ENCODE data around the gene FBXL7.

Gene FBXL7

GRCh38 chr5:15746833-15747232, 246.9 kb downstream of the FBXL7 start:
- TF ChIP-seq CTCF (IDR thresholded peaks at IDR 0.05; ENCODE audit: low read depth, low read length) = no peak
- DNase-seq (ENCODE audit: low read depth in 2 of 2) = peak in 1 of 2 donors; percentile 13
- H3K4me3 ChIP-seq (replicated peaks in 1 of 2; ENCODE audit: low read depth in 2 of 2, low read length in 2 of 2) = no peak overlapping the region

GRCh38 chr5:15748266-15748665, 248.3 kb downstream of the FBXL7 start:
- no peak overlapping the region for H3K4me3 ChIP-seq (replicated peaks in 1 of 2; ENCODE audit: low read depth in 2 of 2, low read length in 2 of 2)
- no peak for DNase-seq (ENCODE audit: low read depth in 2 of 2)
- no peak for TF ChIP-seq CTCF (IDR thresholded peaks at IDR 0.05; ENCODE audit: low read depth, low read length)

- H3K4me3 ChIP-seq (replicated peaks in 1 of 2; ENCODE audit: low read depth in 2 of 2, low read length in 2 of 2) = peak overlapping the region; percentile 30 to 49
- TF ChIP-seq CTCF (IDR thresholded peaks at IDR 0.05; ENCODE audit: low read depth, low read length) = no peak
- DNase-seq (ENCODE audit: low read depth in 2 of 2) = peak; percentile 66 to 74
Observed at GRCh38 chr5:15752663-15753285, 252.8 kb downstream of the FBXL7 start.

- no peak for DNase-seq (ENCODE audit: low read depth in 2 of 2)
Observed at GRCh38 chr5:15753752-15754151, 253.8 kb downstream of the FBXL7 start.

GRCh38 chr5:15757103-15757502, 257.1 kb downstream of the FBXL7 start:
- H3K4me3 ChIP-seq (replicated peaks in 1 of 2; ENCODE audit: low read depth in 2 of 2, low read length in 2 of 2) = no peak overlapping the region
- DNase-seq (ENCODE audit: low read depth in 2 of 2) = peak; percentile 27 to 62
- TF ChIP-seq CTCF (IDR thresholded peaks at IDR 0.05; ENCODE audit: low read depth, low read length) = no peak

More at GRCh38 chr5:15753752-15754151, 253.8 kb downstream of the FBXL7 start:
- TF ChIP-seq CTCF (IDR thresholded peaks at IDR 0.05; ENCODE audit: low read depth, low read length) = no peak
- no peak overlapping the region for H3K4me3 ChIP-seq (replicated peaks in 1 of 2; ENCODE audit: low read depth in 2 of 2, low read length in 2 of 2)

- no peak for TF ChIP-seq CTCF (IDR thresholded peaks at IDR 0.05; ENCODE audit: low read depth, low read length)
- no peak overlapping the region for H3K4me3 ChIP-seq (replicated peaks in 1 of 2; ENCODE audit: low read depth in 2 of 2, low read length in 2 of 2)
- no peak for DNase-seq (ENCODE audit: low read depth in 2 of 2)
Observed at GRCh38 chr5:15757619-15758018, 257.6 kb downstream of the FBXL7 start.

GRCh38 chr5:15762668-15763067, 262.7 kb downstream of the FBXL7 start:
- H3K4me3 ChIP-seq (replicated peaks in 1 of 2; ENCODE audit: low read depth in 2 of 2, low read length in 2 of 2) = no peak overlapping the region
- no peak for DNase-seq (ENCODE audit: low read depth in 2 of 2)
- TF ChIP-seq CTCF (IDR thresholded peaks at IDR 0.05; ENCODE audit: low read depth, low read length) = no peak
